GM12872 (cell line): ENCODE results near the gene BORCS8.

Experiments
- TF ChIP-seq, protein P1 (sequence below): IDR thresholded peaks from 3 replicates; pipeline ENCODE4 v1.5.1; 2011; ENCODE audit warnings: low read depth, mild to moderate bottlenecking, low read length, moderate library complexity; ENCODE audit not compliant: insufficient read depth

The BORCS8 gene

DNA sequence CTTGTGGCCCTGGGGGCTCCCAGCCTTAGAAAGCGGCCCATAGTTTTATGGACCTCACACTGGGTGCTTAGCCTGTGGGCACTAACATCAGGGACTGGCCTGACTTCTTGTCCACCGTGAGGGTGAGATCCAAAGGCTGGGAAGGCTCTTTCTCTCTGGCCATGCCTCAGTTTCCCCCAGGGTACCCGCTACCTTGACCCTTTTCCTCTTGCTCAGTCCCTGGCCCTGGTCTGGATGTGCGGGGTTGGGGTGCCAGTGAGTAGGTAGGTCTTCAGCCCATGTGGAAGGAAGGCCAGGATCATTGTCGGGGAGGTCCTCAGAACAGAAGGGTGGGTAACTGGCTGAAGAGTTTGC, 52.1 kb downstream of the BORCS8 start:
- TF ChIP-seq, protein P1, sequence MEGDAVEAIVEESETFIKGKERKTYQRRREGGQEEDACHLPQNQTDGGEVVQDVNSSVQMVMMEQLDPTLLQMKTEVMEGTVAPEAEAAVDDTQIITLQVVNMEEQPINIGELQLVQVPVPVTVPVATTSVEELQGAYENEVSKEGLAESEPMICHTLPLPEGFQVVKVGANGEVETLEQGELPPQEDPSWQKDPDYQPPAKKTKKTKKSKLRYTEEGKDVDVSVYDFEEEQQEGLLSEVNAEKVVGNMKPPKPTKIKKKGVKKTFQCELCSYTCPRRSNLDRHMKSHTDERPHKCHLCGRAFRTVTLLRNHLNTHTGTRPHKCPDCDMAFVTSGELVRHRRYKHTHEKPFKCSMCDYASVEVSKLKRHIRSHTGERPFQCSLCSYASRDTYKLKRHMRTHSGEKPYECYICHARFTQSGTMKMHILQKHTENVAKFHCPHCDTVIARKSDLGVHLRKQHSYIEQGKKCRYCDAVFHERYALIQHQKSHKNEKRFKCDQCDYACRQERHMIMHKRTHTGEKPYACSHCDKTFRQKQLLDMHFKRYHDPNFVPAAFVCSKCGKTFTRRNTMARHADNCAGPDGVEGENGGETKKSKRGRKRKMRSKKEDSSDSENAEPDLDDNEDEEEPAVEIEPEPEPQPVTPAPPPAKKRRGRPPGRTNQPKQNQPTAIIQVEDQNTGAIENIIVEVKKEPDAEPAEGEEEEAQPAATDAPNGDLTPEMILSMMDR = no peak

DNA sequence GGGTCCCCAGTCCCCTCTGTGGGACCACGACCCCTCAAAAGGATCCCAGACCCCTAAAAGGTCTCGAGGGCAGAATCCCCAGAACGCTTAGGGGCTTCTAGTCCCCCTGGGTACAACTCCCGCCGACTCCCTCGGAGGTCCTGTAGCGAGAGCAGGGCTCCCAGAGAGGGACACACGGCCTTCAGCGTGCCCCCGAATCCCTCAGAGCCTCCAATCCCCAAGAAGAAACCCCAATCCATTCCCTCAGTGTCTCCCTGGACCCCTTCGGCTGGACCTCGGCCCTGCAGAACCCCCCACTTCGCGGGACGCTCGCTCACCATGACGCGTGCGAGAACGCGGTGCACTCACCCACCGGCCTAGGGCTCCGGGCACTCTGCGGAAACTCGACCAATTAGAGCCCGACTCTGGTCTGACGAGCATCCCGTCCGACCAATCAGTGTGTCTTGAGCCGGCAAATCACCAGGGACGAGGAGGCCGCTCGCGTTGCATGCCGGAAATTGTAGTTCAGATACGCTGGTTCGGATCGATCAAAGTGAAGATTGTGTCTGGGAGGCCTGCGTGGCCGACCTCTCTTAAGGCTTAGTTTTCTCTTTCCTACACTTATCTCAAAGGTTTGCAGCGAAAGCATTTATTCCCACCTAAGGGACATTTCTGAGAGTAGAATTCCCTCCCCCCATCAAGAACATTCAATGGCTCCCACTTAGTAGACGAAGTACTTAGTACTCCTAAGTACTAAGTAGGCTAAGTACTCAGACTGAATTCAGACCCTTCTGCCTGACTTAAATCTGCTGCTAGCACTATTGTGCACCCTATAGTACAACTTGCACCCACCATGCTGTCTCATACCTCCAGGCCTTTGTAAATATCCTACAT, 53.6 kb downstream of the BORCS8 start, which contains the start of gene TMEM161A:
TSS of gene TMEM161A (minus strand) at position 370 of the 873 bp plus-strand sequence. CDS start at position 320, 50 bp downstream.
- TF ChIP-seq, protein P1 = no peak

- TF ChIP-seq, protein P1 = no peak
These were observed 54.3 kb downstream of the BORCS8 start for GRCh38 chr19:19137556-19138108.

DNA sequence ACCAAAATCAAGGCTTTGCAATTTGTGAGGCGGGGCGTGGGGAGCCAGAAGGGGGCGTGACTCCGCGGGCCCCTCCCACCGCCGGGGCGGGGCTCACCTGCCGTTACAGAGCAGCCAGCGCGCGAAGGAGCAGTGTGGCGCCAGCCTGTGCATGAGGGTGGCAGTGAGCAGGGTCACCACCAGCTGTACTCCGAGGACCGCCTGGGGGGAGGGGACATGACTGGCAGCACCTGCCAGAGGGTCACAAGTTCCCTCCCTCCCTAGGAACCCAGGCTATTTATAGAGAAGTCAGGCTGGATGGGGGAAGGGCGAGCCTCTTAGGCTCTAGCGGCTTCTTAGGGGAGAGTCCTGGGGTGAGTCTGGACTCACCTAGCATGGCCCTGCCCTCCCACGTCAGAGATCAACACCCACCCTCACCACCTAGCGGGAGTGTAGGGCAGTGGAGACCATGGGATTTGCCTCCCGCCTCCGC, 57.2 kb downstream of the BORCS8 start:
- TF ChIP-seq, protein P1 = no peak

GRCh38 chr19:19133985-19134384, 58.0 kb downstream of the BORCS8 start:
- TF ChIP-seq, protein P1 = no peak

DNA sequence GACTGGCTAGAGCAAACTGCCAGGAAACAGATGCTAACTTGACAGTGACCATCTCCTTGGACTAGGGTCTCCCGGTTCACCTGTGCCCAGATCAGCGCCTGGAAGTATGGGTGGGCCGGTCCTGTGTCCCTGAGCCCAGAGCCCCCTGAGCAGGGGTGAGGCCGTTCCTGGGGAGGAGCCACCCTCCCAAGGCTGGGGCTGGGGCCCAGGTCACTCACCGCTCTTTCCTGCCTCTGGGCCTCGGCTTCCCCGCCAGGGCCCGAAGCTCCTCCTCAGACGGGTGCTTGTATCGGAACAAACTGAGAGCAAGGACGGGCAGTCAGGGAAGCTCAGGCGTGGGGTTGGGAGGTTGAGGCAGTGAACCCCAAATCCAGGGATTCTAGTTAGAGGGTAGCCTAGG, 59.0 kb downstream of the BORCS8 start:
- TF ChIP-seq, protein P1 = no peak

- TF ChIP-seq, protein P1 = no peak
These were observed 60.0 kb downstream of the BORCS8 start for GRCh38 chr19:19131989-19132388.
